Breast epithelium (tissue), 4 donors: ENCODE results near the gene EFHC2. TPM values are rescaled to one million over a fixed set of nuclear protein-coding genes. Genes with fewer than 3 reads are reported as not detected.

ENCODE experiments used
- DNase-seq, 2 donors: peaks; one replicate each; pipeline ENCODE4 v3.0.0-alpha.2; 2019; ENCODE audit warnings: low spot score in 2 of 2
- H3K27ac ChIP-seq, 2 donors: fragments of 200-600 bp; sonication (generic) in 1 of 2; one replicate each; pipeline ENCODE4 v1.5.1; 2016 to 2019; ENCODE audit warnings: mild to moderate bottlenecking in 1 of 2
- H3K27me3 ChIP-seq, 2 donors: fragments of 200-600 bp; sonication (generic) in 1 of 2; one replicate each; pipeline versions ENCODE4 v1.5.1 to v1.6.0; 2017 to 2019; ENCODE audit warnings: control low read depth in 1 of 2, mild to moderate bottlenecking in 1 of 2
- H3K36me3 ChIP-seq: fragments of 200-600 bp; one replicate; pipeline ENCODE4 v1.5.1; 2019
- H3K4me1 ChIP-seq, 2 donors: fragments of 200-600 bp; sonication (generic); one replicate each; pipeline ENCODE4 v1.5.1; 2016 to 2019; ENCODE audit warnings: control low read depth in 1 of 2
- H3K4me3 ChIP-seq, 3 donors: fragments of 200-600 bp; sonication (generic); 1 replicate in 2 of 3; 2 replicates in 1 of 3; pipeline ENCODE4 v1.5.1; 2016 to 2019; ENCODE audit warnings: mild to moderate bottlenecking in 3 of 3, moderate library complexity in 2 of 3
- H3K9me3 ChIP-seq, 2 donors: fragments of 200-600 bp; sonication (generic) in 1 of 2; one replicate each; pipeline ENCODE4 v1.5.1; 2016 to 2019; ENCODE audit warnings: control low read depth in 1 of 2
- POLR2A ChIP-seq: fragments of 450-650 bp; IDR thresholded peaks from one replicate; pipeline ENCODE4 v1.6.1; 2016; ENCODE audit warnings: antibody characterized with exemption, mild to moderate bottlenecking, moderate library complexity
- POLR2AphosphoS5 ChIP-seq, 3 donors: sonication (generic); formaldehyde crosslinking; IDR thresholded peaks; one replicate each; pipeline ENCODE4 v1.6.1; 2017; ENCODE audit warnings: antibody characterized with exemption in 3 of 3
- intact Hi-C: fragments of 100-400 bp; cut with DNase I; formaldehyde crosslinking; loops from one replicate; pipeline ENCODE4 v1.15.1; 2023; ENCODE audit warnings: low total_unique reads
- total RNA-seq, 3 donors: library from RNA; depleted of rRNA; stranded (reverse); fragments of >200 nt; gene quantifications; one replicate each; pipeline ENCODE4 v1.1.0, GENCODE V29; 2016
- TF ChIP-seq, protein P1 (sequence below), 3 donors: fragments of 450-650 bp; IDR thresholded peaks; one replicate each; pipeline ENCODE4 v1.5.1; 2016 to 2017; ENCODE audit warnings: antibody characterized with exemption in 3 of 3, mild to moderate bottlenecking in 3 of 3, moderate library complexity in 3 of 3

EFHC2 gene
- total RNA-seq, 3 donors from 2014 or later = 0.32 to 1.9 (median 0.66) TPM

- no peak for DNase-seq
- H3K4me1 ChIP-seq = no peaks in the 10 kb centered on the region
- H3K4me3 ChIP-seq = no peak overlapping the region
- no peaks in the 10 kb centered on the region for H3K36me3 ChIP-seq
- no peaks in the 10 kb centered on the region for H3K9me3 ChIP-seq
- TF ChIP-seq POLR2A = no peak
- TF ChIP-seq, protein P1, sequence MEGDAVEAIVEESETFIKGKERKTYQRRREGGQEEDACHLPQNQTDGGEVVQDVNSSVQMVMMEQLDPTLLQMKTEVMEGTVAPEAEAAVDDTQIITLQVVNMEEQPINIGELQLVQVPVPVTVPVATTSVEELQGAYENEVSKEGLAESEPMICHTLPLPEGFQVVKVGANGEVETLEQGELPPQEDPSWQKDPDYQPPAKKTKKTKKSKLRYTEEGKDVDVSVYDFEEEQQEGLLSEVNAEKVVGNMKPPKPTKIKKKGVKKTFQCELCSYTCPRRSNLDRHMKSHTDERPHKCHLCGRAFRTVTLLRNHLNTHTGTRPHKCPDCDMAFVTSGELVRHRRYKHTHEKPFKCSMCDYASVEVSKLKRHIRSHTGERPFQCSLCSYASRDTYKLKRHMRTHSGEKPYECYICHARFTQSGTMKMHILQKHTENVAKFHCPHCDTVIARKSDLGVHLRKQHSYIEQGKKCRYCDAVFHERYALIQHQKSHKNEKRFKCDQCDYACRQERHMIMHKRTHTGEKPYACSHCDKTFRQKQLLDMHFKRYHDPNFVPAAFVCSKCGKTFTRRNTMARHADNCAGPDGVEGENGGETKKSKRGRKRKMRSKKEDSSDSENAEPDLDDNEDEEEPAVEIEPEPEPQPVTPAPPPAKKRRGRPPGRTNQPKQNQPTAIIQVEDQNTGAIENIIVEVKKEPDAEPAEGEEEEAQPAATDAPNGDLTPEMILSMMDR (IDR thresholded peaks at IDR 0.05) = no peak
- TF ChIP-seq POLR2AphosphoS5 (IDR thresholded peaks at IDR 0.05) = no peak
- H3K27me3 ChIP-seq = peaks cover 0 to 37% of the 10 kb centered on the region in 2 donors
- no peak overlapping the region for H3K27ac ChIP-seq
- intact Hi-C loops = no loop called here
These were observed 188.3 kb downstream of the EFHC2 start for GRCh38 chrX:44155126-44155525.

- no peaks in the 10 kb centered on the region for H3K4me1 ChIP-seq
- intact Hi-C loops = no loop called here
These were observed 190.6 kb downstream of the EFHC2 start for GRCh38 chrX:44152852-44153251.

DNA sequence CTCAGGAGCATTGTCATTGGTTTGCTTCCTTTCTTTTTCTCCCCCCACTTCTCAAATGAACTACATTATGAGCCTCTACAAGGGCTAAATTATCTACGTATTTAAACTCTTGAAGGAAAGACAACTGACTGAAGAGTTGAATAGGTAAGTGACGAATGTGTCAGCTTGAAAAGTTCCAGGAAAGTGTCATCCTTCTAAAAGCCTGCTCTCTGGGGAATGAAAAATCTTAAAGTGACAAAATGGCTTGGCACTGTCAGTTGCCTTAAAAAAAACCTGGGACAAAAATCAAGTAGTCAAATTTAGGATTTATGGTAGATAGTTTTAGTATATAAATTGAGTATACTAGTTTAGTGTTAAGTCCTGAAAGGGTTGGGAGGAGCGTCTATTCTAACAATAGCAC, 196.3 kb downstream of the EFHC2 start:
- Histone ChIP-seq H3K4me3 (no peak overlapping the region), H3K27me3 (peaks cover 0 to 22% of the 10 kb centered on the region in 2 donors), H3K4me1 (no peaks in the 10 kb centered on the region), H3K36me3 (no peaks in the 10 kb centered on the region), H3K9me3 (no peaks in the 10 kb centered on the region), H3K27ac (no peak overlapping the region)
- no peak for TF ChIP-seq POLR2AphosphoS5 (IDR thresholded peaks at IDR 0.05)
- TF ChIP-seq, protein P1 (IDR thresholded peaks at IDR 0.05) = no peak
- no peak for TF ChIP-seq POLR2A
- no peak for DNase-seq
- intact Hi-C loops = no loop called here

More at GRCh38 chrX:44152852-44153251, 190.6 kb downstream of the EFHC2 start:
- Histone ChIP-seq H3K36me3 (no peaks in the 10 kb centered on the region), H3K27ac (no peak overlapping the region), H3K27me3 (peaks cover 0 to 25% of the 10 kb centered on the region in 2 donors), H3K4me3 (no peak overlapping the region), H3K9me3 (no peaks in the 10 kb centered on the region)
- DNase-seq = no peak
- no peak for TF ChIP-seq POLR2AphosphoS5 (IDR thresholded peaks at IDR 0.05)
- no peak for TF ChIP-seq POLR2A
- TF ChIP-seq, protein P1 (IDR thresholded peaks at IDR 0.05) = no peak

DNA sequence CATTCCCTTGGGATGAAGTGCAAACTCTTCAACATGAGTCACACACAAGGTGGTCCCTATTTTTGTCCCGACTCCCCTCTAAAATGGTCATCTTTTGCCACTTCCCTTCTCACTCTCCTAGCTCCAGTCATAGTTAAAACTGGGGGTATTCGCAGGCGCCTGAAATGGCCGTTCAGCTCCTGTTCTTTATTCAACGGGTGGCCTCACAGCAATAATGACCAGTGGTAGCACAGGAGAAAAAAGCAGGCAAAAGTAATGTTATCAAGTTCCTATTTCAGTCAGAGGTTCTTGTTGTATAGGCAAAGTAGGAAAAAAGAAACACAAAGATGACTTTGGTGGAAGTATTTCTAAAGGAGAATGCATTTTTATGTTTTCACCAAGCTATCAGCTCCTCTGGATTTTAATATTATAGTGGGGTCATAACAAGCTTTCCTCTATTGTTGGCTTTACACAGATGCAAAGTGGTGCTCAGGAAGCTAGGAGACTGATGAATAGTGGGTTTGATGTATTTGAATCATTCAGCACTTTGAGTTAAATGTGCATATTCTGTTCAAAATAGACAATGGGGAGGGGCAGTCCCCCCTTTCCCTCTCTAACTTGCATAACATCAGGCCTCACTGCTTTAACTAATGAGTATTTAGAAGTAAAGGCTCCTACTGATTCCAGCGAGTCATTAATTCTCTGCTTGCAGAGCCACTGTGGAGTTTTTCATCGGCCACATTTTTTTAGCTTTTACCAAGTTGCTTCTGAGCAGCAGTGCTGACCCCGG, 199.1 kb downstream of the EFHC2 start:
- intact Hi-C loops = no loop called here
- no peak overlapping the region for H3K4me3 ChIP-seq
- H3K27ac ChIP-seq = no peak overlapping the region
- H3K27me3 ChIP-seq = peaks cover 0 to 16% of the 10 kb centered on the region in 2 donors
- H3K9me3 ChIP-seq = peaks cover 0 to 2% of the 10 kb centered on the region in 2 donors
- no peaks in the 10 kb centered on the region for H3K4me1 ChIP-seq
- no peaks in the 10 kb centered on the region for H3K36me3 ChIP-seq
- TF ChIP-seq POLR2A (no peak), POLR2AphosphoS5 (IDR thresholded peaks at IDR 0.05) (no peak)
- TF ChIP-seq, protein P1 (IDR thresholded peaks at IDR 0.05) = no peak
- DNase-seq = no peak

DNA sequence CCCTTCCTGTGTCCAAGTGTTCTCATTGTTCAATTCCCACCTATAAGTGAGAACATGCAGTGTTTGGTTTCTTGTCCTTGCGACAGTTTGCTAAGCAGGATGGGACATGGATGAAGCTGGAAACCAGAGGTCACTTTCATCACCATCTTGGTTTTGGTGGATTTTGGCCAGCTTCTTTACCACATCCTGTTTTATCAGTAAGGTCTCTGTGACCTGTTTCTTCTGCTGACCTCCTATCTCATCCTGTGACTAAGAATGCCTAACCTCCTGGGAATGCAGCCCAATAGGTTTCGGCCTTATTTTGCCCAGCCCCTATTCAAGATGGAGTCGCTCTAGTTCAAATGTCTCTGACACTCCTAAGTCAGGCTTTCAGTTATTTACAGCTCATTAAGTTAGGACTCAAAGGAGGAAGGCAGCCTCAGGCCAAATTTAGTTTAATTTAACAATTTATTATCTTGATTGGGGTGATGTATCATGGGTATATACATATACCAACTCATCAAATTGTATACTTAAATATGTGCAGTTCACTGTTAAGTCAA, 200.3 kb downstream of the EFHC2 start:
- Histone ChIP-seq H3K27me3 (peaks cover 0 to 16% of the 10 kb centered on the region in 2 donors), H3K4me1 (no peaks in the 10 kb centered on the region), H3K4me3 (no peak overlapping the region), H3K27ac (no peak overlapping the region), H3K36me3 (no peaks in the 10 kb centered on the region), H3K9me3 (peaks cover 0 to 13% of the 10 kb centered on the region in 2 donors)
- TF ChIP-seq, protein P1 (IDR thresholded peaks at IDR 0.05) = no peak
- intact Hi-C loops = no loop called here
- no peak for DNase-seq
